HepG2 (cell line): ENCODE data around the gene ASAP2. TPM values are rescaled to one million over a fixed set of nuclear protein-coding genes. Genes with fewer than 3 reads are reported as not detected.

Experiments
- ATAC-seq: fragments of 200-7000 bp; cut with Tn5 transposase; 3 replicates; pipeline ENCODE4 v1.9.1; 2020; ENCODE audit warnings: mild to moderate bottlenecking, moderate library complexity
- BruUV-seq: library from RNA; stranded (reverse); fragments of 400-500 nt; replicated peaks from 2 replicates; lab custom pipeline; 2021; lab: Mats Ljungman, UMichigan
- CTCF ChIA-PET: fragments of 300-600 bp; formaldehyde crosslinking; extraction: SDS; loops from one replicate; lab custom pipeline; 2021; ENCODE audit warnings: low total read pairs, inconsistent platforms, low intra/inter-chr PET ratio; lab: Yijun Ruan, JAX
- POLR2A ChIA-PET: fragments of 350-600 bp; sonication (Branson Sonifier 250); formaldehyde crosslinking; loops from one replicate; lab custom pipeline; 2020; ENCODE audit warnings: antibody characterized with exemption, inconsistent platforms; lab: Yijun Ruan, JAX
- DNase-seq: peaks from one replicate; pipeline ENCODE4 v3.0.0-alpha.2; 2015; ENCODE audit warnings: low spot score
- FAIRE-seq: peaks from 3 replicates; lab custom pipeline; 2011; peaks lifted over from hg19 to GRCh38; lab: Jason Lieb, UNC
- H2AFZ ChIP-seq: one replicate; pipeline ENCODE4 v1.6.1; 2011; ENCODE audit warnings: low read length, inconsistent platforms
- H3K27ac ChIP-seq: fragments of 300-600 bp; 3 replicates; pipeline ENCODE4 v1.8.0; 2011; ENCODE audit warnings: mixed run types, mild to moderate bottlenecking, mixed read lengths, low read length, inconsistent platforms; ENCODE audit not compliant: insufficient read depth; ENCODE audit errors: extremely low read length
- H3K27me3 ChIP-seq, 2 experiments: fragments of 200-600 bp in 1 of 2; 2 replicates in 1 of 2; 3 replicates in 1 of 2; pipeline versions ENCODE4 v1.6.0 to v1.8.0; 2011; ENCODE audit warnings: low read length in 2 of 2, mild to moderate bottlenecking in 2 of 2, moderate library complexity in 2 of 2, inconsistent platforms in 1 of 2; ENCODE audit not compliant: insufficient read depth in 2 of 2, control insufficient read depth in 1 of 2
- H3K36me3 ChIP-seq, 2 experiments: fragments of 200-600 bp in 1 of 2; replicated peaks in 1 of 2; 2 replicates in 1 of 2; 3 replicates in 1 of 2; pipeline versions ENCODE4 v1.5.1 to v1.8.0; 2011; ENCODE audit warnings: low read length in 2 of 2, inconsistent platforms in 1 of 2; ENCODE audit not compliant: insufficient read depth in 2 of 2, control insufficient read depth in 1 of 2
- H3K4me1 ChIP-seq: 2 replicates; pipeline ENCODE4 v1.5.1; 2012; ENCODE audit warnings: low read length, inconsistent platforms; ENCODE audit not compliant: insufficient read depth
- H3K4me2 ChIP-seq: 2 replicates; pipeline ENCODE4 v1.6.0; 2011; ENCODE audit warnings: low read depth, low read length, inconsistent platforms
- H3K4me3 ChIP-seq, 3 experiments: fragments of 200-600 bp in 1 of 3; sonication (generic), shearing (Covaris generic) in 1 of 3; replicated peaks in 1 of 3; 2 replicates each; pipeline ENCODE4 v1.5.1; 2011 to 2016; ENCODE audit warnings: low read length in 3 of 3, inconsistent platforms in 2 of 3, low read depth in 2 of 3, mild to moderate bottlenecking in 2 of 3, control low read depth in 1 of 3, mixed read lengths in 1 of 3; ENCODE audit not compliant: insufficient read depth in 1 of 3
- H3K79me2 ChIP-seq: one replicate; pipeline ENCODE4 v1.6.1; 2011; ENCODE audit warnings: low read length, inconsistent platforms; ENCODE audit not compliant: insufficient read depth
- H3K9ac ChIP-seq: 2 replicates; pipeline ENCODE4 v1.6.0; 2011; ENCODE audit warnings: mild to moderate bottlenecking, low read depth, low read length, inconsistent platforms; ENCODE audit not compliant: insufficient read depth
- H3K9me3 ChIP-seq: 2 replicates; pipeline ENCODE4 v1.5.1; 2012; ENCODE audit warnings: mild to moderate bottlenecking, low read length
- H4K20me1 ChIP-seq: 2 replicates; pipeline ENCODE4 v1.6.0; 2011; ENCODE audit warnings: inconsistent platforms, mild to moderate bottlenecking, low read length, moderate library complexity; ENCODE audit not compliant: insufficient read depth
- ELF4 ChIP-seq: sonication (generic); formaldehyde crosslinking; IDR thresholded peaks from 2 replicates; pipeline ENCODE4 v1.5.0; 2020; ENCODE audit warnings: missing genetic modification reagents, mild to moderate bottlenecking, moderate library complexity, borderline replicate concordance
- KAT8 ChIP-seq: IDR thresholded peaks from 2 replicates; pipeline ENCODE4 v1.6.1; 2016; ENCODE audit warnings: missing genetic modification reagents, missing compliant biosample characterization
- KDM5B ChIP-seq: sonication (generic); formaldehyde crosslinking; IDR thresholded peaks from 2 replicates; pipeline ENCODE4 v1.4.0; 2020; ENCODE audit warnings: missing genetic modification reagents, mild to moderate bottlenecking, borderline replicate concordance
- SNAI1 ChIP-seq: sonication (generic); formaldehyde crosslinking; IDR thresholded peaks from 2 replicates; pipeline ENCODE4 v1.5.0; 2020; ENCODE audit warnings: mild to moderate bottlenecking, missing genetic modification reagents, borderline replicate concordance
- ZIK1 ChIP-seq: sonication (generic); formaldehyde crosslinking; IDR thresholded peaks from 2 replicates; pipeline ENCODE4 v1.5.0; 2020; ENCODE audit warnings: mild to moderate bottlenecking, low read depth, missing genetic modification reagents, borderline replicate concordance
- ZMYM4 ChIP-seq: sonication (generic); formaldehyde crosslinking; IDR thresholded peaks from 2 replicates; pipeline ENCODE4 v1.8.1; 2023; ENCODE audit warnings: mild to moderate bottlenecking, missing genetic modification reagents
- ZNF34 ChIP-seq: sonication (generic); formaldehyde crosslinking; IDR thresholded peaks from 2 replicates; pipeline ENCODE4 v1.4.0; 2020; ENCODE audit warnings: mild to moderate bottlenecking, missing genetic modification reagents, borderline replicate concordance
- ZNF678 ChIP-seq: sonication (generic); formaldehyde crosslinking; IDR thresholded peaks from 2 replicates; pipeline ENCODE4 v1.4.0; 2020; ENCODE audit warnings: mild to moderate bottlenecking, missing genetic modification reagents
- whole genome bisulfite sequencing: methylation state at CpG from one replicate; pipeline ENCODE4 v1.1.6; 2017; ENCODE audit warnings: low lambda C conversion rate; 5-methylcytosine and 5-hydroxymethylcytosine counted together
- in situ Hi-C: cut with HindIII; loops from 2 replicates; pipeline ENCODE4 v1.10.0; 2017; ENCODE audit warnings: low pct_unique_long_range_greater_than_20kb; ENCODE audit not compliant: extremely low pct_ligation_motif_present
- intact Hi-C: fragments of 100-400 bp; cut with micrococcal nuclease; formaldehyde crosslinking; loops from one replicate; pipeline ENCODE4 v1.10.0; 2022; ENCODE audit not compliant: unreplicated experiment
- polyA plus RNA-seq, 8 experiments: library from polyadenylated mRNA; depleted of rRNA in 3 of 8; stranded (reverse) in 7 of 8; unstranded in 1 of 8; fragments of >200 nt; fragmentation: Illumina TruSeq in 4 of 8; extraction: Trizol in 4 of 8; gene quantifications; 2 replicates each; pipeline versions ENCODE4 v1.2.1 to v1.2.3, GENCODE V29; 2011 to 2016; ENCODE audit warnings: low read depth in 4 of 8, missing spikeins in 1 of 8, mixed read lengths in 1 of 8; ENCODE audit not compliant: insufficient read depth in 1 of 8
- total RNA-seq, 5 experiments: library from RNA; depleted of rRNA; stranded (reverse); fragments of >200 nt; fragmentation: Illumina TruSeq; extraction: Trizol; gene quantifications; 2 replicates each; pipeline ENCODE4 v1.2.3, GENCODE V29; 2016; ENCODE audit warnings: low read depth in 1 of 5
- TF ChIP-seq, protein P1 (sequence below): sonication (generic); formaldehyde crosslinking; IDR thresholded peaks from 2 replicates; pipeline ENCODE4 v1.4.0; 2020; ENCODE audit warnings: missing genetic modification reagents, borderline replicate concordance
- TF ChIP-seq, protein P2 (sequence below): sonication (generic); formaldehyde crosslinking; IDR thresholded peaks from 2 replicates; pipeline ENCODE4 v1.4.0; 2020; ENCODE audit warnings: missing genetic modification reagents
- TF ChIP-seq, protein P3 (sequence below): sonication (generic); formaldehyde crosslinking; IDR thresholded peaks from 2 replicates; pipeline ENCODE4 v1.5.0; 2020; ENCODE audit warnings: missing genetic modification reagents, mild to moderate bottlenecking, borderline replicate concordance
- TF ChIP-seq, protein P4 (sequence below): sonication (generic); formaldehyde crosslinking; IDR thresholded peaks from 2 replicates; pipeline ENCODE4 v1.5.0; 2020; ENCODE audit warnings: mild to moderate bottlenecking, low read depth, missing genetic modification reagents, borderline replicate concordance
- TF ChIP-seq, protein P5 (sequence below): sonication (generic); formaldehyde crosslinking; IDR thresholded peaks from 2 replicates; pipeline ENCODE4 v1.4.0; 2020; ENCODE audit warnings: missing genetic modification reagents, borderline replicate concordance

The ASAP2 gene
- total and polyA plus RNA-seq, 2 of the 13 experiments (the other 11 are each of a cell fraction or from before 2014, with no cell fraction given) = 7.3 to 22.3 TPM

DNA sequence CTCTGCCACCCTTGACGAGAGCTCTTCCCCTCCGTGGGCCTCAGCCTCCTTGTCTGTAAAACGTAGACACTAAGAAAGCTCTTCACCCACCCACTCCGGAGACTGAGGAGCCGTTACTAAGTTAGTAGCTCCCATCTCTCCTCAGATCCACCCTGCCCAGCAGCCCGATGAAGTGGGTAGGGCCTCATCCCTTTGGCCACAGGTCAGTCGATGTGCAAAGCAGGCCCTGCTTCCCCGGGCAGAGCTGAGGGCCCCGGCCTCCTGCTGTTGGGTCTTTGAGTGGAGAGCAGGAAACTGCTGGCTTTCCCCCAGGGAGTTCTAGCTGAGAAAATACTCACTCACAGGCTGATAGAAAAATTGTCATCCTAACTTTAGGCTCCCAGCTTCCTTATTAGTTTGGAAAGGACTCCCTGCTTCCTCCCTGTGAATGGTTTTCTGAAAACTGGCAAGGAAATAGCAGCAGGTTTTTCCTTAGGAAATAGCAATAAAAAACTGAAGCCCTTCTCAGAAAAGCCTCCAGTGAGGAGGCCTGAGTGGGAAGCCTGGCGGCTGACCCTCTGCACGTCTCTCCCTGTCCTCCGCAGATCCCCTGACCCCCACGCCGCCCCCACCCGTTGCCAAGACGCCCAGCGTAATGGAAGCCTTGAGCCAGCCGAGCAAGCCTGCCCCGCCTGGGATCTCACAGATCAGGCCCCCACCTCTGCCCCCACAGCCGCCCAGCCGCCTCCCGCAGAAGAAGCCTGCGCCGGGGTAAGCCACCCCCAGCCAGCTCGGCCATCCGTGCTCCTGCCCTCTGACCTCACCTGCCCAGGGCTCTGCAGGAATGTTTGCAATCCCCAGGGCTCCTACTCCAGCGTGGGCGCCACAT, 186.5 kb downstream of the ASAP2 start:
- BruUV-seq = no TSS peak
- intact Hi-C loops = no loop called here
- CTCF ChIA-PET = no interaction called here
- WGBS = 96% methylated on average over 27 of the region's 28 CpGs
- Histone ChIP-seq H3K4me1 (peaks cover 23% of the 10 kb centered on the region), H3K79me2 (no peaks in the 10 kb centered on the region), H3K4me2 (no peak overlapping the region), H3K36me3 (peaks cover 8 to 29% of the 10 kb centered on the region in 2 experiments; a peak in 4 of 5 replicates), H3K4me3 (no peak overlapping the region), H4K20me1 (no peaks in the 10 kb centered on the region), H2AFZ (no peak overlapping the region), H3K27ac (no peak overlapping the region), H3K9me3 (no peaks in the 10 kb centered on the region), H3K9ac (no peak overlapping the region), H3K27me3 (no peaks in the 10 kb centered on the region)
- DNase-seq (no peak), ATAC-seq (no peak), FAIRE-seq (no peak)
- POLR2A ChIA-PET = interaction anchor here (1.4 kb wide), 1 partner anchor 12 kb away, joined by 4 read pairs; no protein-coding TSS in a partner anchor
- in situ Hi-C loops = no loop called here
- TF ChIP-seq, protein P1, sequence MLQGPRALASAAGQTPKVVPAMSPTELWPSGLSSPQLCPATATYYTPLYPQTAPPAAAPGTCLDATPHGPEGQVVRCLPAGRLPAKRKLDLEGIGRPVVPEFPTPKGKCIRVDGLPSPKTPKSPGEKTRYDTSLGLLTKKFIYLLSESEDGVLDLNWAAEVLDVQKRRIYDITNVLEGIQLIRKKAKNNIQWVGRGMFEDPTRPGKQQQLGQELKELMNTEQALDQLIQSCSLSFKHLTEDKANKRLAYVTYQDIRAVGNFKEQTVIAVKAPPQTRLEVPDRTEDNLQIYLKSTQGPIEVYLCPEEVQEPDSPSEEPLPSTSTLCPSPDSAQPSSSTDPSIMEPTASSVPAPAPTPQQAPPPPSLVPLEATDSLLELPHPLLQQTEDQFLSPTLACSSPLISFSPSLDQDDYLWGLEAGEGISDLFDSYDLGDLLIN = no peak
- TF ChIP-seq ELF4 (CRISPR knock-in tag) (no peak), SNAI1 (CRISPR knock-in tag) (no peak), ZNF34 (CRISPR knock-in tag) (no peak), KDM5B (no peak), KAT8 (CRISPR knock-in tag) (no peak), ZIK1 (no peak), ZMYM4 (CRISPR knock-in tag) (no peak), ZNF678 (no peak)
- TF ChIP-seq, protein P2, sequence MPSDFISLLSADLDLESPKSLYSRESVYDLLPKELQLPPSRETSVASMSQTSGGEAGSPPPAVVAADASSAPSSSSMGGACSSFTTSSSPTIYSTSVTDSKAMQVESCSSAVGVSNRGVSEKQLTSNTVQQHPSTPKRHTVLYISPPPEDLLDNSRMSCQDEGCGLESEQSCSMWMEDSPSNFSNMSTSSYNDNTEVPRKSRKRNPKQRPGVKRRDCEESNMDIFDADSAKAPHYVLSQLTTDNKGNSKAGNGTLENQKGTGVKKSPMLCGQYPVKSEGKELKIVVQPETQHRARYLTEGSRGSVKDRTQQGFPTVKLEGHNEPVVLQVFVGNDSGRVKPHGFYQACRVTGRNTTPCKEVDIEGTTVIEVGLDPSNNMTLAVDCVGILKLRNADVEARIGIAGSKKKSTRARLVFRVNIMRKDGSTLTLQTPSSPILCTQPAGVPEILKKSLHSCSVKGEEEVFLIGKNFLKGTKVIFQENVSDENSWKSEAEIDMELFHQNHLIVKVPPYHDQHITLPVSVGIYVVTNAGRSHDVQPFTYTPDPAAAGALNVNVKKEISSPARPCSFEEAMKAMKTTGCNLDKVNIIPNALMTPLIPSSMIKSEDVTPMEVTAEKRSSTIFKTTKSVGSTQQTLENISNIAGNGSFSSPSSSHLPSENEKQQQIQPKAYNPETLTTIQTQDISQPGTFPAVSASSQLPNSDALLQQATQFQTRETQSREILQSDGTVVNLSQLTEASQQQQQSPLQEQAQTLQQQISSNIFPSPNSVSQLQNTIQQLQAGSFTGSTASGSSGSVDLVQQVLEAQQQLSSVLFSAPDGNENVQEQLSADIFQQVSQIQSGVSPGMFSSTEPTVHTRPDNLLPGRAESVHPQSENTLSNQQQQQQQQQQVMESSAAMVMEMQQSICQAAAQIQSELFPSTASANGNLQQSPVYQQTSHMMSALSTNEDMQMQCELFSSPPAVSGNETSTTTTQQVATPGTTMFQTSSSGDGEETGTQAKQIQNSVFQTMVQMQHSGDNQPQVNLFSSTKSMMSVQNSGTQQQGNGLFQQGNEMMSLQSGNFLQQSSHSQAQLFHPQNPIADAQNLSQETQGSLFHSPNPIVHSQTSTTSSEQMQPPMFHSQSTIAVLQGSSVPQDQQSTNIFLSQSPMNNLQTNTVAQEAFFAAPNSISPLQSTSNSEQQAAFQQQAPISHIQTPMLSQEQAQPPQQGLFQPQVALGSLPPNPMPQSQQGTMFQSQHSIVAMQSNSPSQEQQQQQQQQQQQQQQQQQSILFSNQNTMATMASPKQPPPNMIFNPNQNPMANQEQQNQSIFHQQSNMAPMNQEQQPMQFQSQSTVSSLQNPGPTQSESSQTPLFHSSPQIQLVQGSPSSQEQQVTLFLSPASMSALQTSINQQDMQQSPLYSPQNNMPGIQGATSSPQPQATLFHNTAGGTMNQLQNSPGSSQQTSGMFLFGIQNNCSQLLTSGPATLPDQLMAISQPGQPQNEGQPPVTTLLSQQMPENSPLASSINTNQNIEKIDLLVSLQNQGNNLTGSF (CRISPR knock-in tag) = no peak
- TF ChIP-seq, protein P3, sequence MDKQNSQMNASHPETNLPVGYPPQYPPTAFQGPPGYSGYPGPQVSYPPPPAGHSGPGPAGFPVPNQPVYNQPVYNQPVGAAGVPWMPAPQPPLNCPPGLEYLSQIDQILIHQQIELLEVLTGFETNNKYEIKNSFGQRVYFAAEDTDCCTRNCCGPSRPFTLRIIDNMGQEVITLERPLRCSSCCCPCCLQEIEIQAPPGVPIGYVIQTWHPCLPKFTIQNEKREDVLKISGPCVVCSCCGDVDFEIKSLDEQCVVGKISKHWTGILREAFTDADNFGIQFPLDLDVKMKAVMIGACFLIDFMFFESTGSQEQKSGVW = no peak
- TF ChIP-seq, protein P4, sequence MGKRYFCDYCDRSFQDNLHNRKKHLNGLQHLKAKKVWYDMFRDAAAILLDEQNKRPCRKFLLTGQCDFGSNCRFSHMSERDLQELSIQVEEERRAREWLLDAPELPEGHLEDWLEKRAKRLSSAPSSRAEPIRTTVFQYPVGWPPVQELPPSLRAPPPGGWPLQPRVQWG (CRISPR knock-in tag) = no peak
- TF ChIP-seq, protein P5, sequence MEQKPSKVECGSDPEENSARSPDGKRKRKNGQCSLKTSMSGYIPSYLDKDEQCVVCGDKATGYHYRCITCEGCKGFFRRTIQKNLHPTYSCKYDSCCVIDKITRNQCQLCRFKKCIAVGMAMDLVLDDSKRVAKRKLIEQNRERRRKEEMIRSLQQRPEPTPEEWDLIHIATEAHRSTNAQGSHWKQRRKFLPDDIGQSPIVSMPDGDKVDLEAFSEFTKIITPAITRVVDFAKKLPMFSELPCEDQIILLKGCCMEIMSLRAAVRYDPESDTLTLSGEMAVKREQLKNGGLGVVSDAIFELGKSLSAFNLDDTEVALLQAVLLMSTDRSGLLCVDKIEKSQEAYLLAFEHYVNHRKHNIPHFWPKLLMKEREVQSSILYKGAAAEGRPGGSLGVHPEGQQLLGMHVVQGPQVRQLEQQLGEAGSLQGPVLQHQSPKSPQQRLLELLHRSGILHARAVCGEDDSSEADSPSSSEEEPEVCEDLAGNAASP (CRISPR knock-in tag) = no peak
